Effector memory CD8-positive, alpha-beta T cell (primary cell): ENCODE data around the gene PAPLN.

Source experiments
- ATAC-seq: fragments of 150-1000 bp; cut with Tn5 transposase; replicated peaks from 2 replicates; pipeline ENCODE4 v1.10.0; 2021; ENCODE audit warnings: mild to moderate bottlenecking, moderate library complexity
- DNase-seq, 3 experiments: peaks; one replicate each; pipeline ENCODE4 v3.0.0; 2021
- H3K27ac Mint-ChIP-seq, 2 donors: one replicate each; pipeline ENCODE4 v1.8.0; 2022; ENCODE audit warnings: mild to moderate bottlenecking in 2 of 2, mixed read lengths in 2 of 2, moderate library complexity in 2 of 2
- H3K27me3 Mint-ChIP-seq, 2 donors: one replicate each; pipeline ENCODE4 v1.8.0; 2022; ENCODE audit warnings: mixed read lengths in 2 of 2
- H3K36me3 Mint-ChIP-seq: one replicate; pipeline ENCODE4 v1.8.0; 2022; ENCODE audit warnings: mild to moderate bottlenecking, moderate library complexity, mixed read lengths; ENCODE audit not compliant: insufficient read depth
- H3K4me1 Mint-ChIP-seq, 2 donors: one replicate each; pipeline ENCODE4 v1.8.0; 2022; ENCODE audit warnings: low read depth in 2 of 2, mixed read lengths in 2 of 2
- H3K4me3 Mint-ChIP-seq, 2 donors: one replicate each; pipeline ENCODE4 v1.8.0; 2022; ENCODE audit warnings: mild to moderate bottlenecking in 2 of 2, mixed read lengths in 2 of 2, moderate library complexity in 2 of 2
- H3K9me3 Mint-ChIP-seq, 2 donors: one replicate each; pipeline ENCODE4 v1.8.0; 2022; ENCODE audit warnings: mixed read lengths in 2 of 2

PAPLN gene

GRCh38 chr14:73311708-73312030 is 74.4 kb downstream of the PAPLN start:
- Mint-ChIP-seq H3K27ac (peak overlapping the region in 1 of 2 donors; percentile 55), H3K4me3 (no peak overlapping the region), H3K4me1 (peaks cover 5 to 6% of the 10 kb centered on the region in 2 donors), H3K27me3 (no peaks in the 10 kb centered on the region), H3K9me3 (peaks cover 0 to 2% of the 10 kb centered on the region in 2 donors), H3K36me3 (no peaks in the 10 kb centered on the region)
- no peak for ATAC-seq
- no peak for DNase-seq

- no peak for ATAC-seq
- Mint-ChIP-seq H3K4me1 (peaks cover 0 to 6% of the 10 kb centered on the region in 2 donors), H3K9me3 (peaks cover 0 to 2% of the 10 kb centered on the region in 2 donors), H3K36me3 (no peaks in the 10 kb centered on the region), H3K27me3 (no peaks in the 10 kb centered on the region), H3K4me3 (no peak overlapping the region), H3K27ac (no peak overlapping the region)
- DNase-seq = no peak
Observed at GRCh38 chr14:73312687-73313086, 75.4 kb downstream of the PAPLN start.

- Mint-ChIP-seq H3K9me3 (peaks cover 0 to 2% of the 10 kb centered on the region in 2 donors), H3K4me3 (no peak overlapping the region), H3K4me1 (peaks cover 0 to 6% of the 10 kb centered on the region in 2 donors), H3K27ac (no peak overlapping the region), H3K36me3 (no peaks in the 10 kb centered on the region), H3K27me3 (no peaks in the 10 kb centered on the region)
- ATAC-seq = no peak
- DNase-seq = no peak
Observed at GRCh38 chr14:73313151-73313550, 75.8 kb downstream of the PAPLN start.

- no peaks in the 10 kb centered on the region for H3K36me3 Mint-ChIP-seq
- H3K4me1 Mint-ChIP-seq = peaks cover 11 to 19% of the 10 kb centered on the region in 2 donors
- ATAC-seq (no peak), DNase-seq (no peak)
- H3K9me3 Mint-ChIP-seq = no peaks in the 10 kb centered on the region
- H3K27me3 Mint-ChIP-seq = no peaks in the 10 kb centered on the region
- peak overlapping the region in 1 of 2 donors; percentile 49 for H3K27ac Mint-ChIP-seq
- no peak overlapping the region for H3K4me3 Mint-ChIP-seq
Observed at GRCh38 chr14:73323896-73324399, 86.6 kb downstream of the PAPLN start.
